SK-N-MC (cell line): ENCODE results near the gene CSMD2.
"Not testable (repeated sequence)": the region's sequence is repeated elsewhere in the genome, so short reads cannot be mapped to it uniquely, and the experiment has no call there.

Experiments used
- EZH2 ChIP-seq: fragments of 200-600 bp; sonication (generic); IDR thresholded peaks from one replicate; pipeline ENCODE4 v1.6.1; 2017; ENCODE audit warnings: antibody characterized with exemption
- POLR2AphosphoS5 ChIP-seq: IDR thresholded peaks from 2 replicates; pipeline ENCODE4 v1.6.1; 2012; ENCODE audit warnings: mild to moderate bottlenecking, low read depth, low read length, borderline replicate concordance

DNA sequence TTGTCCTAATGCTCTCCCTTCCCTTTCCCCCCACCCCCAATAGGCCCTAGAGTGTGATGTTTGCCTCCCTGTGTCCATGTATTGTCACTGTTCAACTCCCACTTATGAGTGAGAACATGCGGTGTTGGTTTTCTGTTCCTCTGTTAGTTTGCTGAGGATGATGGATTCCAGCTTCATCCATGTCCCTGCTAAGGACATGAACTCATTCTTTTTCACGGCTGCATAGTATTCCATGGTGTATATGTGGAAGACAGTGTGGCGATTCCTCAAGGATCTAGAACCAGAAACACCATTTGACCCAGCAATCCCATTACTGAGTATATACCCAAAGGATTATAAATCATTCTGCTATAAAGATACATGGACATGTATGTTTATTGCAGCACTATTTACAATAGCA, 148.7 kb downstream of the CSMD2 start:
- TF ChIP-seq EZH2, POLR2AphosphoS5: not testable (repeated sequence)
